LNCaP clone FGC (cell line): ENCODE data around the gene SF3B4.

Experiments
- DNase-seq: peaks from one replicate; pipeline ENCODE4 v3.0.0-alpha.2; 2011; ENCODE audit warnings: low read depth
- H3K4me3 ChIP-seq: 2 replicates; pipeline ENCODE4 v1.5.1; 2011; ENCODE audit warnings: mild to moderate bottlenecking, low read depth, low read length, control low read depth
- TF ChIP-seq, protein P1 (sequence below): IDR thresholded peaks from 2 replicates; pipeline ENCODE4 v1.5.1; 2012; ENCODE audit warnings: mild to moderate bottlenecking; ENCODE audit not compliant: control insufficient read depth, insufficient read depth; ENCODE audit errors: extremely low read depth

SF3B4 gene

GRCh38 chr1:149925751-149926150 is 1.9 kb downstream of the SF3B4 start:
- H3K4me3 ChIP-seq, result no peak overlapping the region

GRCh38 chr1:149925345-149925744 is 2.3 kb downstream of the SF3B4 start:
- DNase-seq, result no peak
- H3K4me3 ChIP-seq, result no peak overlapping the region
- TF ChIP-seq, protein P1, sequence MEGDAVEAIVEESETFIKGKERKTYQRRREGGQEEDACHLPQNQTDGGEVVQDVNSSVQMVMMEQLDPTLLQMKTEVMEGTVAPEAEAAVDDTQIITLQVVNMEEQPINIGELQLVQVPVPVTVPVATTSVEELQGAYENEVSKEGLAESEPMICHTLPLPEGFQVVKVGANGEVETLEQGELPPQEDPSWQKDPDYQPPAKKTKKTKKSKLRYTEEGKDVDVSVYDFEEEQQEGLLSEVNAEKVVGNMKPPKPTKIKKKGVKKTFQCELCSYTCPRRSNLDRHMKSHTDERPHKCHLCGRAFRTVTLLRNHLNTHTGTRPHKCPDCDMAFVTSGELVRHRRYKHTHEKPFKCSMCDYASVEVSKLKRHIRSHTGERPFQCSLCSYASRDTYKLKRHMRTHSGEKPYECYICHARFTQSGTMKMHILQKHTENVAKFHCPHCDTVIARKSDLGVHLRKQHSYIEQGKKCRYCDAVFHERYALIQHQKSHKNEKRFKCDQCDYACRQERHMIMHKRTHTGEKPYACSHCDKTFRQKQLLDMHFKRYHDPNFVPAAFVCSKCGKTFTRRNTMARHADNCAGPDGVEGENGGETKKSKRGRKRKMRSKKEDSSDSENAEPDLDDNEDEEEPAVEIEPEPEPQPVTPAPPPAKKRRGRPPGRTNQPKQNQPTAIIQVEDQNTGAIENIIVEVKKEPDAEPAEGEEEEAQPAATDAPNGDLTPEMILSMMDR, result no peak

More at GRCh38 chr1:149925751-149926150, 1.9 kb downstream of the SF3B4 start:
- TF ChIP-seq, protein P1, result no peak
- no peak for DNase-seq

- TF ChIP-seq, protein P1, result no peak
- no peak for DNase-seq
- H3K4me3 ChIP-seq, result no peak overlapping the region
Measured at GRCh38 chr1:149923626-149924025, 4.0 kb downstream of the SF3B4 start.

GRCh38 chr1:149917571-149918144 is 9.9 kb downstream of the SF3B4 start, which contains the start of gene SV2A:
TSS of gene SV2A (minus strand) at chr1:149917844. CDS start at chr1:149913840, 4,004 bp downstream.
- no peak within 1 kb of the TSS for H3K4me3 ChIP-seq
- DNase-seq, result no peak
- TF ChIP-seq, protein P1, result no peak

DNA sequence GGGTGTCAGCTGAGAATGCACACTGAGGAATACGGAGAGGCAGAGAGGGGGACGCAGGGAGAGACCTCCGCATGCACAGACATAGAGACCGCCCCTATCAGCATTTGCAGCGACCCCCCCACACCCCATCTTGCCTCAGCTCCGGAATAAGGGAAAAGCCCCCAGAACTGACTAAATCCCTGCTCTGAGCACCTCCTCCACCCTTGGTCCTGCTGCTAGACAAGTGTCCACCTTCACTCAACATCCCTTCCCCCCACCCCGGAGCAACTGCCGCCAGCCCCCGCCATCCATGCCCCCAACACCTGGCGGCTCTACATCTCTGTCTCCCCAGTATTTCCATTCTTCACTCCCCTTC is 10.7 kb downstream of the SF3B4 start:
- DNase-seq, result no peak
- no peak overlapping the region for H3K4me3 ChIP-seq

GRCh38 chr1:149916193-149916897 is 11.3 kb downstream of the SF3B4 start:
- DNase-seq, result no peak
- no peak overlapping the region for H3K4me3 ChIP-seq

More for the DNA sequence above, 10.7 kb downstream of the SF3B4 start:
- TF ChIP-seq, protein P1, result no peak

More at GRCh38 chr1:149916193-149916897, 11.3 kb downstream of the SF3B4 start:
- TF ChIP-seq, protein P1, result no peak
